Epithelial cell of esophagus (primary cell): ENCODE data around the gene DPEP2.
"Not testable (repeated sequence)": the region's sequence is repeated elsewhere in the genome, so short reads cannot be mapped to it uniquely, and the experiment has no call there.

Experiments used
- DNase-seq: peaks from one replicate; pipeline ENCODE4 v3.0.0; 2010; ENCODE audit warnings: low read depth
- H3K4me3 ChIP-seq: 2 replicates; pipeline ENCODE4 v1.5.1; 2011; ENCODE audit warnings: mild to moderate bottlenecking, low read length, control low read depth
- CTCF ChIP-seq: IDR thresholded peaks from 2 replicates; pipeline ENCODE4 v1.5.1; 2011; ENCODE audit warnings: low read depth, mild to moderate bottlenecking, low read length, control low read depth, inconsistent platforms; ENCODE audit not compliant: insufficient read depth; ENCODE audit errors: missing control alignments

The DPEP2 gene

GRCh38 chr16:68035227-68035626 lies 35.9 kb upstream of the DPEP2 start:
- no peak for TF ChIP-seq CTCF
- H3K4me3 ChIP-seq = no peak overlapping the region
- no peak for DNase-seq

DNA sequence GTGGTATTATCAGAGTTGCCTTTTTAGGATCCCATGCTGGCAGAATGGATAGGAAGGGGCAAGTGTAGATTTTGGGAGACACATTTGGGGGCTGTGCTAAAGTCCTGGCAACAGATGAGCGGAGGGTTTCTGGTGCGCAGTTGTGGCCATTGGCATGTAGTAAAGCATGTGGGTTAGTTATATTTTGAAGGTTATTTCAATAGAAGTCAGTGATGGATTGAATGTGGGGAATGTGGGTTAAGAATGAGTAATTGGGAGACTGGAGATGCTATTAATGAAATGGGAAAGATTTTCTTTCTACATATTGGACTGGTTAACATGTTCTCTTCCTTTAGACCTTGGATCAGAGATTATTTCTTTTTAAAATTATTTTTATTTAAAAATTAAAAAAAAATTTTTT lies 33.8 kb upstream of the DPEP2 start:
- no peak overlapping the region for H3K4me3 ChIP-seq
- no peak for TF ChIP-seq CTCF
- no peak for DNase-seq

DNA sequence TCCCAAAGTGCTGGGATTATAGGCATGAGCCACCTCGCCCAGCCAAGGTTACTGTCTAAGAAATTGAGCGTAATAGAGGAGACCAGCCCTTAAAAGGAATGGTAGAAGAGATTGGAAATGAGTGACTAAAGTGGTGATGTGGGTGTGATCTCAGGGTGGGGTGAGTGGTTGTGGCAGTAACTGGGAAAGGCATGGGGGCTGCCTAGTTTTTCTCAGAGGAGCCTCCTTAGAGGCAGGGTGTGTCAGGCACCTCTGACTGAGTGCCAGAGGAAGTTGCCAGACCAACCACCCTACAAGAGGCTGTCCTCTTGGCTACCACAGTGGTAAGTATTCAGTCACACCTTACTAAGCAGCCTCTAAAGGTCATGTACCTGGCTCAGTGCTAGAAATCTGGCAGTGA lies 32.7 kb upstream of the DPEP2 start:
- no peak for TF ChIP-seq CTCF
- peak; percentile 86 for DNase-seq

GRCh38 chr16:68030108-68030507 lies 30.8 kb upstream of the DPEP2 start:
- not testable (repeated sequence) for DNase-seq, H3K4me3 ChIP-seq

More for the DNA sequence above, 32.7 kb upstream of the DPEP2 start:
- no peak overlapping the region for H3K4me3 ChIP-seq

DNA sequence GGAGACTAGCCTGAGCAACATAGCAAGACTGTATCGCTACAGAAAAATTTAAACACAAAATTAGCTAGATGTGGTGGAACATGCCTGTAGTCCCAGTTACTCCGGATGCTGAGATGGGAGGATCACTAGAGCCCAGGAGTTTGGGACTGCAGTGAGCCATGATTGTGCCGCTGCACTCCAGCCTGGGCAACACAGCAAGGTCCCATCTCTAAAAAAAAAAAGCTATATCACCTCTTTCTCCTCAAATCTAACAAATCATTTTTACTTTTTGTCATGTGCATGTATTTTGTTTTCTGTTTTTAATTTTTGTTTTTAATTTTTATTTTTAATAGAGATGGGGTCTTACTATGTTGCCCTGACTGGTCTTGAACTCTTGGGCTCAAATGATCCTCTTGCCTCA lies 29.7 kb upstream of the DPEP2 start:
- H3K4me3 ChIP-seq = no peak overlapping the region
- DNase-seq = no peak
- TF ChIP-seq CTCF = no peak

- peak within 1 kb of the TSS; percentile 97 for H3K4me3 ChIP-seq
- peak; percentile 95 for DNase-seq
- no peak for TF ChIP-seq CTCF
Observed at GRCh38 chr16:68022728-68023537, 23.6 kb upstream of the DPEP2 start, which contains the start of the genes DDX28 and DUS2. Gene DDX28, minus strand, starts transcription at chr16:68023232. Its CDS starts 30 bp downstream, at chr16:68023202. Gene DUS2, plus strand, starts transcription at chr16:68023284. Its CDS starts 14,740 bp downstream, at chr16:68038024.

DNA sequence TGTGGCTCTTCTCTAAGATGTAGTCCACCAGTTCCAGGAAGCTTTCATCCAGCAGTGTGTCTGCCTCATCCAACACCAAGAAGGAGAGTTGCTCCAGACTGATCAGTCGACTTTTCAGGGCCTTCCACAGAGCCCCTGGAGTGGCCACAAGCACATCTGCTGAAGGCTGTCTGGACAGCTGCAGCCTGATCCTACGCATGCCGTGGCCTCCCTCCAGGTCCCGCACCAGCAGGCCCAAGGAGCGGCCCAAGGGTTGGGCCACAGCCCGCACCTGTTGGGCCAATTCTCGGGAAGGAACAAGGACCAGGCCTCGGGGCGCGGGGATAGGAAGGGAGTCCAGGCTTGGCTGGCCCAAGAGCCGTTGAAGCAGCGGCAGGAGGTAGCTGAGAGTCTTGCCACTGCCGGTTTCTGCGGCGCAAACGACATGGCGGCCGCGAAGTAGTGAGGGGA lies 23.0 kb upstream of the DPEP2 start:
- H3K4me3 ChIP-seq = peak overlapping the region; percentile 97
- no peak for TF ChIP-seq CTCF
- DNase-seq = no peak
